GM12878 (cell line): ENCODE measurements around the gene STARD13. TPM values are rescaled to one million over a fixed set of nuclear protein-coding genes. Genes with fewer than 3 reads are reported as not detected.

ENCODE experiments used
- ATAC-seq: fragments of 200-7000 bp; cut with Tn5 transposase; 3 replicates; pipeline ENCODE4 v1.9.1; 2020; ENCODE audit warnings: mild to moderate bottlenecking, moderate library complexity
- BruUV-seq: library from RNA; stranded (reverse); fragments of 400-500 nt; replicated peaks from 2 replicates; lab custom pipeline; 2021; lab: Mats Ljungman, UMichigan
- CTCF ChIA-PET: fragments of 300-600 bp; sonication (Branson Sonifier 250); formaldehyde crosslinking; extraction: SDS; loops from one replicate; lab custom pipeline; 2021; ENCODE audit warnings: inconsistent platforms; lab: Yijun Ruan, JAX
- POLR2A ChIA-PET: fragments of 350-600 bp; formaldehyde crosslinking; extraction: SDS; loops from one replicate; lab custom pipeline; 2021; ENCODE audit warnings: inconsistent platforms; lab: Charles Lee
- RAD21 ChIA-PET: fragments of 300-600 bp; sonication (Branson Sonifier 250); formaldehyde crosslinking; loops from one replicate; lab custom pipeline; 2023; ENCODE audit warnings: antibody characterized with exemption; ENCODE audit not compliant: unreplicated experiment; lab: Charles Lee
- SMC1A ChIA-PET: fragments of 300-600 bp; sonication (Branson Sonifier 250); formaldehyde crosslinking; loops from one replicate; lab custom pipeline; 2023; ENCODE audit not compliant: unreplicated experiment, uncharacterized antibody; lab: Charles Lee
- DNase-seq: peaks from one replicate; pipeline ENCODE4 v3.0.0-alpha.2; 2011; ENCODE audit warnings: low read depth, low spot score
- FAIRE-seq: peaks from 3 replicates; lab custom pipeline; 2011; peaks lifted over from hg19 to GRCh38; lab: Jason Lieb, UNC
- H2AFZ ChIP-seq: 2 replicates; pipeline ENCODE4 v1.6.0; 2011; ENCODE audit warnings: low read depth, low read length, control low read depth; ENCODE audit not compliant: control insufficient read depth
- H3K27ac ChIP-seq: 2 replicates; pipeline ENCODE4 v1.5.1; 2011; ENCODE audit warnings: control low read depth; ENCODE audit not compliant: control insufficient read depth, insufficient read depth
- H3K27me3 ChIP-seq, 2 experiments: replicated peaks in 1 of 2; 2 replicates each; pipeline versions ENCODE4 v1.6.0 to v1.6.1; 2011; ENCODE audit warnings: low read length in 1 of 2; ENCODE audit not compliant: control insufficient read depth in 2 of 2, insufficient read depth in 2 of 2
- H3K36me3 ChIP-seq, 2 experiments: 2 replicates each; pipeline ENCODE4 v1.5.1; 2011; ENCODE audit warnings: low read length in 1 of 2; ENCODE audit not compliant: control insufficient read depth in 2 of 2, insufficient read depth in 2 of 2
- H3K4me1 ChIP-seq: 2 replicates; pipeline ENCODE4 v1.6.1; 2011; ENCODE audit warnings: mild to moderate bottlenecking, low read length, moderate library complexity, mixed read lengths; ENCODE audit not compliant: control insufficient read depth, insufficient read depth
- H3K4me2 ChIP-seq: 2 replicates; pipeline ENCODE4 v1.6.0; 2011; ENCODE audit warnings: control low read depth; ENCODE audit not compliant: control insufficient read depth, insufficient read depth
- H3K4me3 ChIP-seq: fragments of 200-600 bp; sonication (generic); 2 replicates; pipeline ENCODE4 v1.5.1; 2016
- H3K79me2 ChIP-seq: 2 replicates; pipeline ENCODE4 v1.6.0; 2011; ENCODE audit warnings: low read length; ENCODE audit not compliant: control insufficient read depth, insufficient read depth
- H3K9ac ChIP-seq: 2 replicates; pipeline ENCODE4 v1.8.0; 2011; ENCODE audit warnings: low read length, control low read depth, mixed read lengths; ENCODE audit not compliant: control insufficient read depth, insufficient read depth
- H3K9me3 ChIP-seq: replicated peaks from 3 replicates; pipeline ENCODE4 v1.5.1; 2011; ENCODE audit warnings: mild to moderate bottlenecking, low read length; ENCODE audit not compliant: control insufficient read depth, insufficient read depth
- H4K20me1 ChIP-seq: 2 replicates; pipeline ENCODE4 v1.6.0; 2011; ENCODE audit not compliant: control insufficient read depth, insufficient read depth
- BACH1 ChIP-seq: fragments of 450-650 bp; IDR thresholded peaks from 2 replicates; pipeline ENCODE4 v1.6.1; 2017; ENCODE audit warnings: mild to moderate bottlenecking, borderline replicate concordance
- CBX3 ChIP-seq: fragments of 200-600 bp; sonication (generic); IDR thresholded peaks from 2 replicates; pipeline ENCODE4 v1.6.1; 2016; ENCODE audit warnings: low read depth, borderline replicate concordance
- EGR1 ChIP-seq, 2 experiments: IDR thresholded peaks; 1 replicate in 1 of 2; 2 replicates in 1 of 2; pipeline ENCODE4 v1.6.1; 2011 to 2012; ENCODE audit warnings: low read depth in 2 of 2, low read length in 2 of 2, borderline replicate concordance in 1 of 2, mild to moderate bottlenecking in 1 of 2, moderate library complexity in 1 of 2
- EZH2 ChIP-seq: IDR thresholded peaks from 2 replicates; pipeline ENCODE4 v1.6.1; 2012; ENCODE audit warnings: low read depth, mild to moderate bottlenecking, control low read depth, inconsistent platforms, low read length, borderline replicate concordance; ENCODE audit not compliant: control insufficient read depth
- GATAD2B ChIP-seq: fragments of 450-650 bp; conservative IDR thresholded peaks from 2 replicates; pipeline ENCODE4 v1.6.1; 2017; ENCODE audit warnings: low read depth, mild to moderate bottlenecking, moderate library complexity
- KDM1A ChIP-seq: fragments of 200-600 bp; sonication (generic); IDR thresholded peaks from 2 replicates; pipeline ENCODE4 v1.6.1; 2016; ENCODE audit warnings: borderline replicate concordance
- KLF5 ChIP-seq: fragments of 450-650 bp; IDR thresholded peaks from 2 replicates; pipeline ENCODE4 v1.6.1; 2014; ENCODE audit warnings: mild to moderate bottlenecking; ENCODE audit not compliant: partially characterized antibody
- MEF2B ChIP-seq: fragments of 450-650 bp; IDR thresholded peaks from 2 replicates; pipeline ENCODE4 v1.6.1; 2018; ENCODE audit warnings: mild to moderate bottlenecking, moderate library complexity; ENCODE audit not compliant: partially characterized antibody, poor library complexity, severe bottlenecking
- MTA3 ChIP-seq: IDR thresholded peaks from 2 replicates; pipeline ENCODE4 v1.6.1; 2012; ENCODE audit warnings: low read length, inconsistent platforms, borderline replicate concordance
- NR2C1 ChIP-seq: fragments of 450-650 bp; IDR thresholded peaks from 2 replicates; pipeline ENCODE4 v1.6.1; 2017; ENCODE audit warnings: antibody characterized with exemption, mild to moderate bottlenecking, moderate library complexity
- POLR2A ChIP-seq: IDR thresholded peaks from 2 replicates; pipeline ENCODE4 v1.6.1; 2011; ENCODE audit warnings: low read depth, mild to moderate bottlenecking, low read length
- ZNF207 ChIP-seq: fragments of 450-650 bp; IDR thresholded peaks from 2 replicates; pipeline ENCODE4 v1.6.1; 2014; ENCODE audit warnings: antibody characterized with exemption, mild to moderate bottlenecking, borderline replicate concordance
- ZNF24 ChIP-seq: fragments of 450-650 bp; IDR thresholded peaks from 2 replicates; pipeline ENCODE4 v1.6.1; 2017; ENCODE audit warnings: antibody characterized with exemption, mild to moderate bottlenecking
- WGBS: methylation state at CpG from one replicate; pipeline ENCODE4 v1.1.6; 2016; ENCODE audit warnings: low lambda C conversion rate; ENCODE audit not compliant: insufficient replicate concordance, insufficient coverage; ENCODE audit errors: missing lambda C conversion rate; 5-methylcytosine and 5-hydroxymethylcytosine counted together
- in situ Hi-C: fragments of 300-500 bp; cut with MboI; formaldehyde crosslinking; loops from 9 replicates; pipeline ENCODE4 v1.14.3; 2018; ENCODE audit warnings: mixed read lengths
- intact Hi-C: fragments of 100-400 bp; cut with micrococcal nuclease; formaldehyde crosslinking; loops from one replicate; pipeline ENCODE4 v1.14.2; 2022; ENCODE audit not compliant: unreplicated experiment
- polyA plus RNA-seq, 11 experiments: library from polyadenylated mRNA; depleted of rRNA in 4 of 11; unstranded in 6 of 11; stranded (reverse) in 5 of 11; fragments of >200 nt; fragmentation: Nextera tagmentation in 4 of 11; fragmentation: Illumina TruSeq in 1 of 11; extraction: Ambion mirVana in 4 of 11; extraction: Trizol in 1 of 11; gene quantifications; 1 replicate in 1 of 11; 2 replicates in 10 of 11; pipeline versions ENCODE4 v1.2.1 to v1.2.3, GENCODE V29; 2011 to 2016; ENCODE audit warnings: inconsistent platforms in 2 of 11, missing spikeins in 2 of 11, low read depth in 1 of 11
- total RNA-seq, 4 experiments: library from RNA; depleted of rRNA in 3 of 4; stranded (reverse); fragments of >200 nt in 3 of 4; fragmentation: Illumina TruSeq in 1 of 4; extraction: Trizol in 1 of 4; gene quantifications; 2 replicates each; pipeline versions ENCODE4 v1.2.1 to v1.2.3, GENCODE V29; 2013 to 2021
- TF ChIP-seq, protein P1 (sequence below): IDR thresholded peaks from 2 replicates; pipeline ENCODE4 v1.6.1; 2011; ENCODE audit warnings: mild to moderate bottlenecking, low read depth, low read length, moderate library complexity; ENCODE audit not compliant: insufficient replicate concordance
- TF ChIP-seq, protein P2 (sequence below): IDR thresholded peaks from 2 replicates; pipeline ENCODE4 v1.6.1; 2012; ENCODE audit warnings: low read length, inconsistent platforms

Gene STARD13
- total and polyA plus RNA-seq, 10 of the 15 experiments (the other 5 are each of a cell fraction or from before 2014, with no cell fraction given), result 4.0 to 41.6 (median 10.1) TPM

- Histone ChIP-seq H3K9ac (no peak overlapping the region), H3K36me3 (no peaks in the 10 kb centered on the region), H3K79me2 (no peaks in the 10 kb centered on the region), H4K20me1 (no peaks in the 10 kb centered on the region), H3K4me2 (no peak overlapping the region), H3K9me3 (no peaks in the 10 kb centered on the region), H3K4me3 (no peak overlapping the region), H3K27me3 (no peaks in the 10 kb centered on the region), H3K4me1 (peaks cover 5% of the 10 kb centered on the region), H3K27ac (no peak overlapping the region), H2AFZ (no peak overlapping the region)
- DNase-seq, result no peak
- ChIA-PET CTCF (interaction anchor here (0.8 to 2.3 kb wide), 2 partner anchors 26 to 462 kb away, joined by 3 to 5 read pairs; no protein-coding TSS in a partner anchor), RAD21 (no interaction called here), POLR2A (interaction anchor here (0.5 kb wide), 1 partner anchor 429 kb away, joined by 4 read pairs; no protein-coding TSS in a partner anchor), SMC1A (interaction anchor here (0.7 to 1.3 kb wide), 4 partner anchors 10 to 131 kb away, joined by 3 to 4 read pairs (median 4); no protein-coding TSS in a partner anchor)
- no TSS peak for BruUV-seq
- in situ Hi-C loops, result no loop called here
- no peak for ATAC-seq
- intact Hi-C loops, result no loop called here
- TF ChIP-seq, protein P1, sequence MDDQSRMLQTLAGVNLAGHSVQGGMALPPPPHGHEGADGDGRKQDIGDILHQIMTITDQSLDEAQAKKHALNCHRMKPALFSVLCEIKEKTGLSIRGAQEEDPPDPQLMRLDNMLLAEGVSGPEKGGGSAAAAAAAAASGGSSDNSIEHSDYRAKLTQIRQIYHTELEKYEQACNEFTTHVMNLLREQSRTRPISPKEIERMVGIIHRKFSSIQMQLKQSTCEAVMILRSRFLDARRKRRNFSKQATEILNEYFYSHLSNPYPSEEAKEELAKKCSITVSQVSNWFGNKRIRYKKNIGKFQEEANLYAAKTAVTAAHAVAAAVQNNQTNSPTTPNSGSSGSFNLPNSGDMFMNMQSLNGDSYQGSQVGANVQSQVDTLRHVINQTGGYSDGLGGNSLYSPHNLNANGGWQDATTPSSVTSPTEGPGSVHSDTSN, result no peak
- TF ChIP-seq POLR2A (no peak), EGR1 (IDR thresholded peaks at IDR 0.05; ENCODE audit: borderline replicate concordance in 1 of 2, low read depth in 2 of 2, low read length in 2 of 2) (no peak), EZH2 (no peak)
- FAIRE-seq, result no peak
- WGBS, result 61% methylated on average over 5 of the region's 5 CpGs
Observed at GRCh38 chr13:33080972-33081590, 204.5 kb downstream of the STARD13 start.

DNA sequence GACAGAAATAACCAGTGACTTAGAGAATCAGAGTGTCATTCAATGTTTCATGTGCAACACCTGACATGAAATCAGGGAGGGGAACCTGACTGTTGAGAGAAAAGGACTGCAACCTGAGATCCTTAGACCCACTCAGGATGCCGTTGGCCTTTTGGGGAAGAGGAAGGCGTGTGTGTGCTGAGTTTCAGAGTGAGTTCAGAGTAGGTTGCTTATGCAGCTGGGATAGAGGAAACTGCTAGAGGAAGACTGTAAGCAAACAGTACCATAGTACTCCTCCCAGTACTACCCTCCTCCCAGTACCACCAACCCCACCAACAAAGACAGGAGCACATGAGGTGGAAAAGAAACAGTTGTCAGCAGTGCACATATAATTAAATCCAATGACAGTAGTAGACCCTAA lies 205.6 kb downstream of the STARD13 start:
- no TSS peak for BruUV-seq
- ChIA-PET POLR2A (no interaction called here), SMC1A (interaction anchor here (1.3 to 1.4 kb wide), 2 partner anchors 18 to 132 kb away, joined by 3 to 4 read pairs; no protein-coding TSS in a partner anchor), CTCF (interaction anchor here (2.3 kb wide), 1 partner anchor 27 kb away, joined by 5 read pairs; no protein-coding TSS in a partner anchor), RAD21 (no interaction called here)
- Histone ChIP-seq H3K36me3 (no peaks in the 10 kb centered on the region), H4K20me1 (no peaks in the 10 kb centered on the region), H3K9ac (no peak overlapping the region), H3K4me3 (no peak overlapping the region), H2AFZ (peak overlapping the region; percentile 51), H3K9me3 (no peaks in the 10 kb centered on the region), H3K4me2 (no peak overlapping the region; the same call in 1 of the 2 replicates), H3K79me2 (no peaks in the 10 kb centered on the region), H3K27me3 (no peaks in the 10 kb centered on the region), H3K4me1 (peaks cover 5% of the 10 kb centered on the region), H3K27ac (no peak overlapping the region)
- 41% methylated on average over 2 of the region's 2 CpGs for WGBS
- intact Hi-C loops (no loop called here), in situ Hi-C loops (no loop called here)
- FAIRE-seq, result no peak
- no peak for ATAC-seq
- no peak for DNase-seq
- TF ChIP-seq BACH1 (no peak), ZNF207 (no peak), ZNF24 (no peak), KDM1A (no peak), GATAD2B (no peak), MTA3 (no peak), KLF5 (no peak), MEF2B (no peak), CBX3 (no peak), NR2C1 (no peak)
- TF ChIP-seq, protein P2, sequence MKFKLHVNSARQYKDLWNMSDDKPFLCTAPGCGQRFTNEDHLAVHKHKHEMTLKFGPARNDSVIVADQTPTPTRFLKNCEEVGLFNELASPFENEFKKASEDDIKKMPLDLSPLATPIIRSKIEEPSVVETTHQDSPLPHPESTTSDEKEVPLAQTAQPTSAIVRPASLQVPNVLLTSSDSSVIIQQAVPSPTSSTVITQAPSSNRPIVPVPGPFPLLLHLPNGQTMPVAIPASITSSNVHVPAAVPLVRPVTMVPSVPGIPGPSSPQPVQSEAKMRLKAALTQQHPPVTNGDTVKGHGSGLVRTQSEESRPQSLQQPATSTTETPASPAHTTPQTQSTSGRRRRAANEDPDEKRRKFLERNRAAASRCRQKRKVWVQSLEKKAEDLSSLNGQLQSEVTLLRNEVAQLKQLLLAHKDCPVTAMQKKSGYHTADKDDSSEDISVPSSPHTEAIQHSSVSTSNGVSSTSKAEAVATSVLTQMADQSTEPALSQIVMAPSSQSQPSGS, result no peak
